CD4-positive, alpha-beta T cell (primary cell): Measurements from ENCODE around the gene CRTAP. TPM values are rescaled to one million over a fixed set of nuclear protein-coding genes. Genes with fewer than 3 reads are reported as not detected.

Experiments
- ATAC-seq: fragments of 200-7000 bp; cut with Tn5 transposase; one replicate; pipeline ENCODE4 v1.10.0; 2022; ENCODE audit warnings: mild to moderate bottlenecking; ENCODE audit not compliant: poor library complexity
- CTCF ChIA-PET: fragments of 350-600 bp; sonication (Branson Sonifier 250); formaldehyde crosslinking; loops from one replicate; lab custom pipeline; 2021; ENCODE audit warnings: antibody characterized with exemption, inconsistent platforms; lab: Charles Lee
- POLR2A ChIA-PET: fragments of 350-600 bp; sonication (Branson Sonifier 250); formaldehyde crosslinking; loops from one replicate; lab custom pipeline; 2021; ENCODE audit warnings: antibody characterized with exemption, inconsistent platforms; lab: Charles Lee
- DNase-seq, 14 experiments: peaks; one replicate each; pipeline ENCODE4 v3.0.0-alpha.2; 2013 to 2020; ENCODE audit warnings: mixed read lengths in 2 of 14
- H3K27ac ChIP-seq, 2 donors: one replicate each; pipeline versions ENCODE4 v1.5.1 to v1.7.0; 2013; ENCODE audit warnings: low read length in 2 of 2, low read depth in 1 of 2, mild to moderate bottlenecking in 1 of 2
- H3K27me3 ChIP-seq, 2 experiments: 1 replicate in 1 of 2; 2 replicates in 1 of 2; pipeline versions ENCODE4 v1.6.1 to v1.7.0; 2013; ENCODE audit warnings: low read length in 2 of 2, control low read depth in 1 of 2, mild to moderate bottlenecking in 1 of 2, moderate library complexity in 1 of 2; ENCODE audit not compliant: insufficient read depth in 2 of 2, control insufficient read depth in 1 of 2
- H3K36me3 ChIP-seq: one replicate; pipeline ENCODE4 v1.6.1; 2013; ENCODE audit warnings: low read length, control low read depth; ENCODE audit not compliant: insufficient read depth
- H3K4me1 ChIP-seq: one replicate; pipeline ENCODE4 v1.6.1; 2013; ENCODE audit warnings: low read length, control low read depth; ENCODE audit not compliant: insufficient read depth
- H3K4me3 ChIP-seq: one replicate; pipeline ENCODE4 v1.5.1; 2013; ENCODE audit warnings: mild to moderate bottlenecking, low read length, moderate library complexity
- H3K9me3 ChIP-seq, 2 experiments: 1 replicate in 1 of 2; 2 replicates in 1 of 2; pipeline versions ENCODE4 v1.6.1 to v1.7.0; 2013; ENCODE audit warnings: low read length in 2 of 2, mild to moderate bottlenecking in 2 of 2, control low read depth in 1 of 2, moderate library complexity in 1 of 2; ENCODE audit not compliant: control insufficient read depth in 1 of 2, insufficient read depth in 1 of 2
- H3K27ac Mint-ChIP-seq: one replicate; pipeline ENCODE4 v1.8.0; 2020; ENCODE audit warnings: mixed read lengths
- H3K27me3 Mint-ChIP-seq: one replicate; pipeline ENCODE4 v1.8.0; 2021; ENCODE audit warnings: mixed read lengths
- H3K36me3 Mint-ChIP-seq: one replicate; pipeline ENCODE4 v1.8.0; 2021; ENCODE audit warnings: low read depth, mixed read lengths
- H3K4me1 Mint-ChIP-seq: one replicate; pipeline ENCODE4 v1.8.0; 2021; ENCODE audit warnings: low read depth, mixed read lengths
- H3K4me3 Mint-ChIP-seq: one replicate; pipeline ENCODE4 v1.8.0; 2020; ENCODE audit warnings: mild to moderate bottlenecking, mixed read lengths
- H3K9me3 Mint-ChIP-seq: one replicate; pipeline ENCODE4 v1.8.0; 2020; ENCODE audit warnings: mixed read lengths
- intact Hi-C, 2 experiments: fragments of 100-400 bp; cut with DNase I in 1 of 2; cut with micrococcal nuclease in 1 of 2; formaldehyde crosslinking; loops; one replicate each; pipeline versions ENCODE4 v1.15.1 to v1.9.0; 2023 to 2025; cut with DNase I, micrococcal nuclease
- total RNA-seq, 174 experiments: library from RNA in 2 of 174; stranded (reverse) in 2 of 174; gene quantifications; one replicate each; pipeline ENCODE4 v1.2.3 and lab custom pipeline; 2021 to 2026
- TF ChIP-seq, protein P1 (sequence below): fragments of 200-600 bp; IDR thresholded peaks from one replicate; pipeline ENCODE4 v1.8.0; 2022; ENCODE audit warnings: antibody characterized with exemption, mild to moderate bottlenecking

The CRTAP gene
- total RNA-seq, 2 experiments from 2014 or later, result 38.2 to 40.3 TPM

DNA sequence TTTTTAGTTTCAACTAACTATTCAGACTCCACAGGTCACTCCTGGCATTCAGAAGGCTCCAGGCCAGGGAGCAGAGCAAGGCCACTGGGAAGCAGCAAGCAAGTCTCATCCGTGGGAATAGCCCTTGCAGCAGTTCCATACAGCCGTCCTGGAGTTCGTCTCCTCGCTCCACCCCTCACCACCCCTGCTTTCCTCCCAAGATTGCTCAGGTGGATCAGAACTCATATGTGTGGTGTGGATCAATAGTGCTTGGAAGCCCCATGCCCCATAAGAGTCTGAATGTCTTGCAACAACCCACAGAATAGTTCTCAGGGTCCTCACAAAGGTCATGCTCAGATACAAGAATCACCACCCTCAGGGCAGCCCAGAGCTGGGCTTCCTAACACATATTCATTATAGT, 60.3 kb downstream of the CRTAP start:
- Mint-ChIP-seq H3K27ac (no peak overlapping the region), H3K4me1 (peaks cover 10% of the 10 kb centered on the region), H3K36me3 (no peaks in the 10 kb centered on the region), H3K4me3 (no peak overlapping the region), H3K9me3 (peaks cover 4% of the 10 kb centered on the region), H3K27me3 (no peaks in the 10 kb centered on the region)
- ChIA-PET POLR2A (no interaction called here), CTCF (no interaction called here)
- intact Hi-C loops, result no loop called here
- ATAC-seq (no peak), DNase-seq (no peak)
- no peaks in the 10 kb centered on the region for H3K36me3 ChIP-seq
- peaks cover 0 to 2% of the 10 kb centered on the region in 2 experiments for H3K27me3 ChIP-seq
- H3K4me1 ChIP-seq, result no peaks in the 10 kb centered on the region
- peaks cover 4 to 10% of the 10 kb centered on the region in 2 experiments for H3K9me3 ChIP-seq
- H3K27ac ChIP-seq, result no peak overlapping the region
- H3K4me3 ChIP-seq, result no peak overlapping the region
- TF ChIP-seq, protein P1, sequence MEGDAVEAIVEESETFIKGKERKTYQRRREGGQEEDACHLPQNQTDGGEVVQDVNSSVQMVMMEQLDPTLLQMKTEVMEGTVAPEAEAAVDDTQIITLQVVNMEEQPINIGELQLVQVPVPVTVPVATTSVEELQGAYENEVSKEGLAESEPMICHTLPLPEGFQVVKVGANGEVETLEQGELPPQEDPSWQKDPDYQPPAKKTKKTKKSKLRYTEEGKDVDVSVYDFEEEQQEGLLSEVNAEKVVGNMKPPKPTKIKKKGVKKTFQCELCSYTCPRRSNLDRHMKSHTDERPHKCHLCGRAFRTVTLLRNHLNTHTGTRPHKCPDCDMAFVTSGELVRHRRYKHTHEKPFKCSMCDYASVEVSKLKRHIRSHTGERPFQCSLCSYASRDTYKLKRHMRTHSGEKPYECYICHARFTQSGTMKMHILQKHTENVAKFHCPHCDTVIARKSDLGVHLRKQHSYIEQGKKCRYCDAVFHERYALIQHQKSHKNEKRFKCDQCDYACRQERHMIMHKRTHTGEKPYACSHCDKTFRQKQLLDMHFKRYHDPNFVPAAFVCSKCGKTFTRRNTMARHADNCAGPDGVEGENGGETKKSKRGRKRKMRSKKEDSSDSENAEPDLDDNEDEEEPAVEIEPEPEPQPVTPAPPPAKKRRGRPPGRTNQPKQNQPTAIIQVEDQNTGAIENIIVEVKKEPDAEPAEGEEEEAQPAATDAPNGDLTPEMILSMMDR, result no peak

DNA sequence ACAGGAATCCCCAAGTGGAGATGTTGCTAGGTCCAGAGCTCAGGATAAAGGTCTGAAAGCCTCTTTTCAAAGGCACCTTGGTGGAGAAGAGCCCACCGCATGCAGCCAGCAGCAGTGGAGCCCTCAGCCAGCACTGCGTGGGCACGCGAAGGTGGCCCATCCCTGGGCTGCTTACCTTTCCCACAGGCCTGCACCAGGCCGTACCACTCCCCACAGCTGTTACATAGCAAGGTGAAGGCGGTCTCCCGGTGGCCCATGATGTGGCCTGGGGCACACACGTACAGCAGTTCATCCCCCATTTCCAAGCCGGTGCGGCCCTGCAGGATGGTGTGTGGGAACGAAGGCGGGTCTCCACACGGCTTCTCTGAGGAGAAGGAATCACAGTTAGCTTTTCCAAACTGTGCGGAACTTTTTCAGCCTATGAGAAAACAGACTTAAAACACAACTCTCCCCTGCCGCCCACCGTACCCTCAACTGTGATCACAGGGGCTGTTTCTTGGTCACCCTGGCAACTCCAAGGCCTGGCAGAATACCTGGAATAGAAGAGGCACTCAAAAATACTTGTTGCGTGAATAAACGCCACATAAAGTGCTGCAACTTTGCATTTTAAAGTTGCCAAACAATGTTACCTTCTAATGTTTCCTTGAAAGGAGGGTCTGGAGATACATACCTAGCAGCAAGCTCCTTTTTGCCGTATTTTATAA, 61.0 kb downstream of the CRTAP start:
- DNase-seq (no peak), ATAC-seq (no peak)
- Histone ChIP-seq H3K4me1 (no peaks in the 10 kb centered on the region), H3K4me3 (no peak overlapping the region), H3K9me3 (peaks cover 4 to 10% of the 10 kb centered on the region in 2 experiments), H3K27me3 (peaks cover 0 to 2% of the 10 kb centered on the region in 2 experiments), H3K36me3 (no peaks in the 10 kb centered on the region), H3K27ac (no peak overlapping the region)
- intact Hi-C loops, result no loop called here
- no peaks in the 10 kb centered on the region for H3K36me3 Mint-ChIP-seq
- H3K9me3 Mint-ChIP-seq, result peaks cover 8% of the 10 kb centered on the region
- no peak overlapping the region for H3K27ac Mint-ChIP-seq
- TF ChIP-seq, protein P1, result no peak
- peaks cover 10% of the 10 kb centered on the region for H3K4me1 Mint-ChIP-seq
- H3K4me3 Mint-ChIP-seq, result no peak overlapping the region
- ChIA-PET POLR2A (no interaction called here), CTCF (no interaction called here)
- no peaks in the 10 kb centered on the region for H3K27me3 Mint-ChIP-seq

DNA sequence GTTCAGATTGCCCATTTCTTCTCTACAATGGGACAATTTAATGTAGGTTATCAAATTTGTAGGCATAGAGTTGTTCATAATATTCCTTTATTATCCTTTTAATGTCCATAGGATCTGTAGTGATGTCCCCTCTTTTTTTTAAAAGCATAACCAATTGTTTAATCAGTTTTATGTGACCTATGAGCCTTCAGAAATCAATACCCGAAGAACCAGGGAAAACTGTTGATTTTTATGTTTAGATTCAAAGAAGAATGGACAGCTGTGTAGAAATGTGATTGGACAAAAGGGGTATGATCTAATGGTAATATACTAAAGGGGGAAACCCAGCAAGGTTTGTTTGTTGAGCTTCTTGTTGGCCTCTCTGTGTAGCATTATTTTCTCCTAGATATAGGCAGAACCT, 65.3 kb downstream of the CRTAP start:
- ChIA-PET CTCF (no interaction called here), POLR2A (no interaction called here)
- intact Hi-C loops, result no loop called here
- H3K36me3 ChIP-seq, result no peaks in the 10 kb centered on the region
- DNase-seq, result no peak
- TF ChIP-seq, protein P1, result no peak
- peaks cover 4 to 15% of the 10 kb centered on the region in 2 experiments for H3K9me3 ChIP-seq
- H3K4me1 Mint-ChIP-seq, result no peaks in the 10 kb centered on the region
- peaks cover 12% of the 10 kb centered on the region for H3K9me3 Mint-ChIP-seq
- H3K4me3 Mint-ChIP-seq, result no peak overlapping the region
- H3K27me3 ChIP-seq, result peaks cover 0 to 2% of the 10 kb centered on the region in 2 experiments
- H3K4me3 ChIP-seq, result no peak overlapping the region
- ATAC-seq, result no peak
- no peaks in the 10 kb centered on the region for H3K36me3 Mint-ChIP-seq
- H3K27ac Mint-ChIP-seq, result no peak overlapping the region
- H3K27me3 Mint-ChIP-seq, result peaks cover 4% of the 10 kb centered on the region
- no peaks in the 10 kb centered on the region for H3K4me1 ChIP-seq
- H3K27ac ChIP-seq, result no peak overlapping the region
